ENCODE results near the gene CFAP20DC. TPM values are rescaled to one million over a fixed set of nuclear protein-coding genes. Genes with fewer than 3 reads are reported as not detected.

The CFAP20DC gene
- total and polyA plus RNA-seq, 2 of the 13 experiments (the other 11 are each of a cell fraction or from before 2014, with no cell fraction given): not detected

GRCh38 chr3:59001675-59002074 is 48.1 kb downstream of the CFAP20DC start:
- BruUV-seq (replicated peaks): no TSS peak
- WGBS (ENCODE audit: low lambda C conversion rate): 26% methylated on average over 8 of the region's 8 CpGs
- no peak overlapping the region for H2AFZ ChIP-seq (ENCODE audit: low read length)
- CTCF ChIA-PET (ENCODE audit: low intra/inter-chr PET ratio, low total read pairs): no interaction called here
- H3K36me3 ChIP-seq (replicated peaks in 1 of 2; ENCODE audit: control insufficient read depth in 1 of 2, insufficient read depth in 2 of 2, low read length in 2 of 2): no peaks in the 10 kb centered on the region
- no peak for ATAC-seq
- H3K27me3 ChIP-seq (ENCODE audit: control insufficient read depth in 1 of 2, insufficient read depth in 2 of 2, low read length in 2 of 2): no peaks in the 10 kb centered on the region; a peak in 2 of 5 replicates
- no peak for FAIRE-seq
- H3K27ac ChIP-seq (ENCODE audit: extremely low read length, insufficient read depth, low read length): no peak overlapping the region
- H3K4me3 ChIP-seq (replicated peaks in 1 of 3; ENCODE audit: insufficient read depth in 1 of 3, low read depth in 2 of 3, low read length in 3 of 3): no peak overlapping the region
- no peak for TF ChIP-seq MED13 (CRISPR knock-in tag; IDR thresholded peaks at IDR 0.05)
- TF ChIP-seq FOSL1 (CRISPR knock-in tag; IDR thresholded peaks at IDR 0.05; ENCODE audit: borderline replicate concordance): no peak
- H3K9me3 ChIP-seq (ENCODE audit: low read length): no peaks in the 10 kb centered on the region
- H3K9ac ChIP-seq (ENCODE audit: insufficient read depth, low read depth, low read length): no peak overlapping the region
- H3K79me2 ChIP-seq (ENCODE audit: insufficient read depth, low read length): no peaks in the 10 kb centered on the region
- H3K4me2 ChIP-seq (ENCODE audit: low read depth, low read length): no peak overlapping the region
- in situ Hi-C loops (cut with HindIII; ENCODE audit: extremely low pct_ligation_motif_present, low pct_unique_long_range_greater_than_20kb) (no loop called here), intact Hi-C loops (cut with micrococcal nuclease; ENCODE audit: unreplicated experiment) (no loop called here)
- no peaks in the 10 kb centered on the region for H4K20me1 ChIP-seq (ENCODE audit: insufficient read depth, low read length)
- no peak for DNase-seq (ENCODE audit: low spot score)
- POLR2A ChIA-PET: no interaction called here
- H3K4me1 ChIP-seq (ENCODE audit: insufficient read depth, low read length): no peaks in the 10 kb centered on the region

GRCh38 chr3:58999774-59000160 is 50.1 kb downstream of the CFAP20DC start:
- Histone ChIP-seq H3K27ac (ENCODE audit: extremely low read length, insufficient read depth, low read length) (no peak overlapping the region), H3K9ac (ENCODE audit: insufficient read depth, low read depth, low read length) (no peak overlapping the region), H4K20me1 (ENCODE audit: insufficient read depth, low read length) (no peaks in the 10 kb centered on the region), H3K4me1 (ENCODE audit: insufficient read depth, low read length) (no peaks in the 10 kb centered on the region), H3K4me3 (replicated peaks in 1 of 3; ENCODE audit: insufficient read depth in 1 of 3, low read depth in 2 of 3, low read length in 3 of 3) (no peak overlapping the region), H2AFZ (ENCODE audit: low read length) (no peak overlapping the region), H3K27me3 (ENCODE audit: control insufficient read depth in 1 of 2, insufficient read depth in 2 of 2, low read length in 2 of 2) (no peaks in the 10 kb centered on the region; a peak in 1 of 5 replicates), H3K4me2 (ENCODE audit: low read depth, low read length) (no peak overlapping the region), H3K36me3 (replicated peaks in 1 of 2; ENCODE audit: control insufficient read depth in 1 of 2, insufficient read depth in 2 of 2, low read length in 2 of 2) (no peaks in the 10 kb centered on the region), H3K9me3 (ENCODE audit: low read length) (no peaks in the 10 kb centered on the region), H3K79me2 (ENCODE audit: insufficient read depth, low read length) (no peaks in the 10 kb centered on the region)
- ChIA-PET CTCF (ENCODE audit: low intra/inter-chr PET ratio, low total read pairs) (no interaction called here), POLR2A (no interaction called here)
- WGBS (ENCODE audit: low lambda C conversion rate): 31% methylated on average over 1 of the region's 1 CpG
- no TSS peak for BruUV-seq (replicated peaks)
- ATAC-seq (no peak), FAIRE-seq (no peak), DNase-seq (ENCODE audit: low spot score) (no peak)
- intact Hi-C loops (cut with micrococcal nuclease; ENCODE audit: unreplicated experiment) (no loop called here), in situ Hi-C loops (cut with HindIII; ENCODE audit: extremely low pct_ligation_motif_present, low pct_unique_long_range_greater_than_20kb) (no loop called here)
- TF ChIP-seq CC2D1A (CRISPR knock-in tag; IDR thresholded peaks at IDR 0.05) (no peak), PHB2 (IDR thresholded peaks at IDR 0.05; ENCODE audit: partially characterized antibody) (no peak), MLX (CRISPR knock-in tag; IDR thresholded peaks at IDR 0.05) (no peak), NCOR1 (IDR thresholded peaks at IDR 0.05; ENCODE audit: borderline replicate concordance, low read length) (no peak), ZNF670 (CRISPR knock-in tag; IDR thresholded peaks at IDR 0.05; ENCODE audit: borderline replicate concordance) (no peak), ZNF451 (CRISPR knock-in tag; IDR thresholded peaks at IDR 0.05) (no peak)

Measured in HepG2 (cell line).